Gastroesophageal sphincter (tissue), 4 donors: ENCODE measurements around the gene MYZAP. TPM values are rescaled to one million over a fixed set of nuclear protein-coding genes. Genes with fewer than 3 reads are reported as not detected.

ENCODE experiments used
- ATAC-seq: fragments of 150-250 bp; one replicate; pipeline ENCODE4 v1.9.1; 2016; ENCODE audit warnings: mild to moderate bottlenecking, moderate library complexity
- H3K27ac ChIP-seq, 4 donors: fragments of 200-600 bp; sonication (generic) in 3 of 4; 1 replicate in 3 of 4; 2 replicates in 1 of 4; pipeline ENCODE4 v1.5.1; 2016 to 2019
- H3K27me3 ChIP-seq: fragments of 200-600 bp; sonication (generic); one replicate; pipeline ENCODE4 v1.5.1; 2019
- H3K36me3 ChIP-seq, 2 donors: fragments of 200-600 bp; sonication (generic); one replicate each; pipeline ENCODE4 v1.5.1; 2019; ENCODE audit warnings: control low read depth in 1 of 2
- H3K4me1 ChIP-seq, 3 donors: fragments of 200-600 bp; sonication (generic); 1 replicate in 2 of 3; 2 replicates in 1 of 3; pipeline ENCODE4 v1.5.1; 2016 to 2019; ENCODE audit warnings: control low read depth in 2 of 3
- H3K4me3 ChIP-seq, 2 donors: fragments of 200-600 bp; sonication (generic); one replicate each; pipeline ENCODE4 v1.5.1; 2019; ENCODE audit warnings: mild to moderate bottlenecking in 1 of 2, moderate library complexity in 1 of 2
- H3K9me3 ChIP-seq, 3 donors: fragments of 200-600 bp; sonication (generic); one replicate each; pipeline ENCODE4 v1.5.1; 2017 to 2019; ENCODE audit warnings: control low read depth in 2 of 3
- CTCF ChIP-seq, 4 experiments: fragments of 200-600 bp in 2 of 4; fragments of 450-650 bp in 2 of 4; sonication (generic) in 1 of 4; IDR thresholded peaks; one replicate each; pipeline ENCODE4 v1.5.1; 2017 to 2019; ENCODE audit warnings: antibody characterized with exemption in 4 of 4, mild to moderate bottlenecking in 2 of 4, moderate library complexity in 2 of 4
- EP300 ChIP-seq: sonication (generic); formaldehyde crosslinking; IDR thresholded peaks from one replicate; pipeline ENCODE4 v1.6.1; 2017; ENCODE audit warnings: antibody characterized with exemption, mild to moderate bottlenecking
- POLR2A ChIP-seq, 2 donors: fragments of 450-650 bp; IDR thresholded peaks; one replicate each; pipeline ENCODE4 v1.6.1; 2017; ENCODE audit warnings: antibody characterized with exemption in 2 of 2, mild to moderate bottlenecking in 2 of 2, moderate library complexity in 1 of 2
- POLR2AphosphoS5 ChIP-seq: sonication (generic); formaldehyde crosslinking; IDR thresholded peaks from one replicate; pipeline ENCODE4 v1.6.1; 2017; ENCODE audit warnings: antibody characterized with exemption
- WGBS, 2 donors: methylation state at CpG; one replicate each; pipeline ENCODE4 v1.1.5; 2018; ENCODE audit warnings: low coverage in 1 of 2; 5-methylcytosine and 5-hydroxymethylcytosine counted together
- total RNA-seq, 4 donors: library from RNA; depleted of rRNA; stranded (reverse); fragments of >200 nt; gene quantifications; one replicate each; pipeline ENCODE4 v1.1.0, GENCODE V29; 2016

MYZAP gene
- total RNA-seq, 4 donors from 2014 or later, result 13.6 to 299 (median 190) TPM

- peaks cover 0 to 87% (median 4%) of the 10 kb centered on the region in 3 donors for H3K4me1 ChIP-seq
- no peaks in the 10 kb centered on the region for H3K27me3 ChIP-seq
- peak overlapping the region in 3 of 4 donors; percentile 10 to 64 (median 63) for H3K27ac ChIP-seq
- no peak overlapping the region for H3K4me3 ChIP-seq
- TF ChIP-seq POLR2A (IDR thresholded peaks at IDR 0.05), result no peak
- no peak for TF ChIP-seq POLR2AphosphoS5
- no peak for TF ChIP-seq CTCF (IDR thresholded peaks at IDR 0.05)
- TF ChIP-seq EP300, result no peak
- H3K9me3 ChIP-seq, result no peaks in the 10 kb centered on the region
- peaks cover 0 to 31% of the 10 kb centered on the region in 2 donors for H3K36me3 ChIP-seq
- 81% methylated on average over 4 of the region's 10 CpGs; no CpG with 5 or more reads in 1 of the 2 donors for WGBS, 2 donors
- no peak for ATAC-seq
Measured at GRCh38 chr15:57604507-57604906, 12.8 kb downstream of the MYZAP start.

- Histone ChIP-seq H3K4me3 (no peak overlapping the region), H3K9me3 (no peaks in the 10 kb centered on the region), H3K4me1 (peaks cover under 1 to 87% (median 4%) of the 10 kb centered on the region in 3 donors), H3K36me3 (peaks cover 0 to 31% of the 10 kb centered on the region in 2 donors), H3K27me3 (no peaks in the 10 kb centered on the region), H3K27ac (peak overlapping the region in 1 of 4 donors; percentile 63)
- 86 to 92% methylated on average over 1 of the region's 1 CpG for WGBS, 2 donors
- no peak for TF ChIP-seq POLR2AphosphoS5
- TF ChIP-seq POLR2A (IDR thresholded peaks at IDR 0.05), result no peak
- no peak for TF ChIP-seq CTCF (IDR thresholded peaks at IDR 0.05)
- TF ChIP-seq EP300, result no peak
- ATAC-seq, result no peak
Measured at GRCh38 chr15:57605491-57605890, 13.8 kb downstream of the MYZAP start.

- TF ChIP-seq CTCF (IDR thresholded peaks at IDR 0.05), result no peak
- no peak for TF ChIP-seq EP300
- no peak for TF ChIP-seq POLR2AphosphoS5
- no peak for TF ChIP-seq POLR2A (IDR thresholded peaks at IDR 0.05)
- H3K27ac ChIP-seq, result no peak overlapping the region
- H3K27me3 ChIP-seq, result no peaks in the 10 kb centered on the region
- no peak overlapping the region for H3K4me3 ChIP-seq
- H3K9me3 ChIP-seq, result no peaks in the 10 kb centered on the region
- peaks cover 5 to 88% (median 6%) of the 10 kb centered on the region in 3 donors for H3K4me1 ChIP-seq
- no peak for ATAC-seq
- H3K36me3 ChIP-seq, result peaks cover 0 to 31% of the 10 kb centered on the region in 2 donors
- 83 to 94% methylated on average over 2 of the region's 2 CpGs for WGBS, 2 donors
Measured at GRCh38 chr15:57606048-57606447, 14.3 kb downstream of the MYZAP start.

- no peak for TF ChIP-seq EP300
- ATAC-seq, result no peak
- Histone ChIP-seq H3K36me3 (peaks cover 0 to 31% of the 10 kb centered on the region in 2 donors), H3K9me3 (no peaks in the 10 kb centered on the region), H3K4me3 (no peak overlapping the region), H3K4me1 (peaks cover 5 to 88% (median 12%) of the 10 kb centered on the region in 3 donors), H3K27me3 (no peaks in the 10 kb centered on the region), H3K27ac (peak overlapping the region; percentile 17 to 89 (median 84))
- WGBS, 2 donors, result 86% methylated on average over 1 of the region's 1 CpG; no CpG with 5 or more reads in 1 of the 2 donors
Measured at GRCh38 chr15:57606816-57607215, 15.1 kb downstream of the MYZAP start.

GRCh38 chr15:57607570-57608000 lies 15.9 kb downstream of the MYZAP start:
- H3K9me3 ChIP-seq, result no peaks in the 10 kb centered on the region
- no peaks in the 10 kb centered on the region for H3K27me3 ChIP-seq
- H3K4me1 ChIP-seq, result peaks cover 5 to 88% (median 12%) of the 10 kb centered on the region in 3 donors
- TF ChIP-seq CTCF (IDR thresholded peaks at IDR 0.05), result peak in 1 of 4 experiments; percentile 3
- TF ChIP-seq EP300, result no peak
- WGBS, 2 donors, result 40% methylated on average over 1 of the region's 3 CpGs; no CpG with 5 or more reads in 1 of the 2 donors
- peaks cover 0 to 31% of the 10 kb centered on the region in 2 donors for H3K36me3 ChIP-seq
- H3K27ac ChIP-seq, result peak overlapping the region; percentile 59 to 89 (median 84)
- no peak overlapping the region for H3K4me3 ChIP-seq
- ATAC-seq, result peak; percentile 32
